ENCODE results near the gene GHRL. TPM values are rescaled to one million over a fixed set of nuclear protein-coding genes. Genes with fewer than 3 reads are reported as not detected.

Gene GHRL
- total RNA-seq, 1 donor = under 0.01 TPM

- Histone ChIP-seq H3K4me1 (ENCODE audit: insufficient read depth, low read length) (no peaks in the 10 kb centered on the region), H3K9me3 (ENCODE audit: low read depth, low read length) (no peaks in the 10 kb centered on the region), H3K27me3 (ENCODE audit: insufficient read depth, low read length) (no peaks in the 10 kb centered on the region), H3K36me3 (ENCODE audit: insufficient read depth, low read length) (peaks cover 95% of the 10 kb centered on the region), H3K79me2 (ENCODE audit: insufficient read depth, low read length) (no peaks in the 10 kb centered on the region), H3K4me2 (ENCODE audit: insufficient read depth, low read length) (no peak overlapping the region), H3K4me3 (ENCODE audit: insufficient read depth, low read length) (no peak overlapping the region), H2AFZ (ENCODE audit: low read length) (no peak overlapping the region), H3K27ac (ENCODE audit: low read depth, low read length) (no peak overlapping the region), H4K20me1 (ENCODE audit: insufficient read depth, low read length) (peaks cover 22% of the 10 kb centered on the region)
- no peak for TF ChIP-seq CTCF (IDR thresholded peaks at IDR 0.05; ENCODE audit: extremely low read depth, low read depth, low read length)
- no peak for DNase-seq (ENCODE audit: insufficient read length, low spot score, missing footprints)
These were observed 12.7 kb upstream of the GHRL start for GRCh38 chr3:10305331-10305902.

- Histone ChIP-seq H3K27ac (ENCODE audit: low read depth, low read length) (no peak overlapping the region), H3K9me3 (ENCODE audit: low read depth, low read length) (no peaks in the 10 kb centered on the region), H3K36me3 (ENCODE audit: insufficient read depth, low read length) (peaks cover 96% of the 10 kb centered on the region), H4K20me1 (ENCODE audit: insufficient read depth, low read length) (peaks cover 22% of the 10 kb centered on the region), H3K27me3 (ENCODE audit: insufficient read depth, low read length) (no peaks in the 10 kb centered on the region), H3K79me2 (ENCODE audit: insufficient read depth, low read length) (no peaks in the 10 kb centered on the region), H3K4me3 (ENCODE audit: insufficient read depth, low read length) (no peak overlapping the region), H3K4me1 (ENCODE audit: insufficient read depth, low read length) (no peaks in the 10 kb centered on the region), H2AFZ (ENCODE audit: low read length) (no peak overlapping the region), H3K4me2 (ENCODE audit: insufficient read depth, low read length) (no peak overlapping the region)
- no peak for DNase-seq (ENCODE audit: insufficient read length, low spot score, missing footprints)
- no peak for TF ChIP-seq CTCF (IDR thresholded peaks at IDR 0.05; ENCODE audit: extremely low read depth, low read depth, low read length)
These were observed 12.2 kb upstream of the GHRL start for GRCh38 chr3:10304905-10305304.

- no peaks in the 10 kb centered on the region for H3K9me3 ChIP-seq (ENCODE audit: low read depth, low read length)
- H3K36me3 ChIP-seq (ENCODE audit: insufficient read depth, low read length) = peaks cover 92% of the 10 kb centered on the region
- no peaks in the 10 kb centered on the region for H3K79me2 ChIP-seq (ENCODE audit: insufficient read depth, low read length)
- DNase-seq (ENCODE audit: insufficient read length, low spot score, missing footprints) = no peak
- H4K20me1 ChIP-seq (ENCODE audit: insufficient read depth, low read length) = peaks cover 22% of the 10 kb centered on the region
- no peaks in the 10 kb centered on the region for H3K27me3 ChIP-seq (ENCODE audit: insufficient read depth, low read length)
- no peak overlapping the region for H3K4me3 ChIP-seq (ENCODE audit: insufficient read depth, low read length)
- no peak overlapping the region for H3K4me2 ChIP-seq (ENCODE audit: insufficient read depth, low read length)
- H3K27ac ChIP-seq (ENCODE audit: low read depth, low read length) = no peak overlapping the region
- no peak overlapping the region for H2AFZ ChIP-seq (ENCODE audit: low read length)
- TF ChIP-seq CTCF (IDR thresholded peaks at IDR 0.05; ENCODE audit: extremely low read depth, low read depth, low read length) = no peak
- H3K4me1 ChIP-seq (ENCODE audit: insufficient read depth, low read length) = no peaks in the 10 kb centered on the region
These were observed 11.0 kb upstream of the GHRL start for GRCh38 chr3:10303785-10304184.

GRCh38 chr3:10303105-10303504 is 10.4 kb upstream of the GHRL start:
- H3K27ac ChIP-seq (ENCODE audit: low read depth, low read length) = no peak overlapping the region
- H3K4me1 ChIP-seq (ENCODE audit: insufficient read depth, low read length) = no peaks in the 10 kb centered on the region
- H2AFZ ChIP-seq (ENCODE audit: low read length) = no peak overlapping the region
- H3K4me3 ChIP-seq (ENCODE audit: insufficient read depth, low read length) = no peak overlapping the region
- no peaks in the 10 kb centered on the region for H3K27me3 ChIP-seq (ENCODE audit: insufficient read depth, low read length)
- H3K36me3 ChIP-seq (ENCODE audit: insufficient read depth, low read length) = peaks cover 85% of the 10 kb centered on the region
- H3K4me2 ChIP-seq (ENCODE audit: insufficient read depth, low read length) = no peak overlapping the region
- no peaks in the 10 kb centered on the region for H3K9me3 ChIP-seq (ENCODE audit: low read depth, low read length)
- DNase-seq (ENCODE audit: insufficient read length, low spot score, missing footprints) = no peak
- no peak for TF ChIP-seq CTCF (IDR thresholded peaks at IDR 0.05; ENCODE audit: extremely low read depth, low read depth, low read length)
- H4K20me1 ChIP-seq (ENCODE audit: insufficient read depth, low read length) = peaks cover 20% of the 10 kb centered on the region
- no peaks in the 10 kb centered on the region for H3K79me2 ChIP-seq (ENCODE audit: insufficient read depth, low read length)
